NCI-H2227 (cell line): ENCODE results near the gene BNC2.

ENCODE experiments used
- DNase-seq: peaks from one replicate; lab custom pipeline; 2025; ENCODE audit not compliant: unreplicated experiment; lab: John Stamatoyannopoulos, UW

BNC2 gene

DNA sequence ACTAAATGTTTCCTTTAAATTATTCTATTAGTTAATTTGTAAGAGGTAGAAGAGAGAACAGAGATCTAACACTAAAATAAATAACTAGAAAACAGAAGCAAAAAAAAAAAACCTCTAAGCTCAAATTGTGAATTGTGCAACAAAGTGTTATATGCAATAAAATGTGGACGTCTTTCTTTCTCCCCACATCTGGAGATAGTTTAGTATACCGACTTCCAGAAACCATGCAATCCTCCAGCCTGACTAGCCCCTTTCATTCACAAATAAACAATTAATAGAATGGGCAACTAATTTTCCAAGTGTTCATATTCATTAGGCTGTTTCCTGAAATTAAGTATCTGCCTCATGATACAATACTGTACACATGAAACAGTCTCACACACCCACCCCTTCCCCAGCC lies 258.5 kb downstream of the BNC2 start:
- DNase-seq = no peak

DNA sequence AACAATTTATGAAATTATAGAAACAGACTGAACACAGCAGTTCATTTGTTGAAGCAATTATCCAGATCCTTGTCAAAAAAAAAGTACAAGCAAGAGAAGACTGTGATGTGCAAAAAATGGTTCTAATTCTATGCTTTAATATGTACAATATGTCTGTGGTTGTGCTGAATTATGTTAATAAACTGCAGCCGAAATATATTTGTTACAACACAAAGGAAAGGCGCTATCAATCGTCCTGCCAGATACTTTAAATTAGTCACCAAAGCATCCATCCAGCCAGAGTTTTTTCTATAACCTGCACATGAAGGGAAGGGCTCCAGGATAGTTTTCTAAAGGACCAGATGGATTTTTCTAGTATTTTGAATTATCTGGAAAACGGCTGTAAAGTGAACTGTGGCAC lies 259.5 kb downstream of the BNC2 start:
- DNase-seq = no peak

DNA sequence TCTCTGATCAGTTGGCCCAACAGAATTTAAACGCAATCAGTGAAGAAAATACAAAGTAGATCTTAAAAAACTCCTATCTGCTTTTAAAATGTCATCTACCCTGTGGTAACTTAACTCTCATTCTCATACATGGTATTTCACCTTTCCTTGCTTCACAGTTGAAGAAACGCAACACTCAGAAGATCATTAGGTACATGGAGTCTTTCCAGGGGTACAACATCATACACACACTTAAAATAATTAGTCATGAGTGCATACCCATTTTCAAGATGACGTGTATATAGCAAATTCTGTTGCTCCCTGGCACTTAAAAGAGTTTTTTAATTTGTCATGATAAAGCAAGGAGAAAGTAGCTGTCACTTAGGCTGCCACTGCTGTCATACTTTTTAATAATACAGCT lies 259.9 kb downstream of the BNC2 start:
- no peak for DNase-seq

DNA sequence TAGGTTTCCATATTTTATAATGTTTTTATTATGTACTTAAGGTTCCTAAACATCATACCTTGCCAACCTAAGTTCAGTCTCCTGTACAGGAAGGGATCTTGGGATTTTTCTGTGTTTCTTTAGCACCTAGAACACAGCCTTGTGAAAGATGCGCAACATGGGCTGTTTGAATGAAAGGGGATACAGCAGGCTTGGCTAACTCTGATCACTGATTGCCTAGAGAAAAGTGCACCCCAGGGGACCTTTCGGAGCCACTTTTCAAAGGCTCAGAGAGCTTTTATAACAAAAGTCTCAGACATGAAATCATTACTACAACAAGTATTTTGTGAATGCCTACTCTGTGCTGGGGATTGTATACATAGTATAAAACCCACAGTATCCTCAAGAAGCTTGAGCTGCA lies 261.6 kb downstream of the BNC2 start:
- DNase-seq = no peak

DNA sequence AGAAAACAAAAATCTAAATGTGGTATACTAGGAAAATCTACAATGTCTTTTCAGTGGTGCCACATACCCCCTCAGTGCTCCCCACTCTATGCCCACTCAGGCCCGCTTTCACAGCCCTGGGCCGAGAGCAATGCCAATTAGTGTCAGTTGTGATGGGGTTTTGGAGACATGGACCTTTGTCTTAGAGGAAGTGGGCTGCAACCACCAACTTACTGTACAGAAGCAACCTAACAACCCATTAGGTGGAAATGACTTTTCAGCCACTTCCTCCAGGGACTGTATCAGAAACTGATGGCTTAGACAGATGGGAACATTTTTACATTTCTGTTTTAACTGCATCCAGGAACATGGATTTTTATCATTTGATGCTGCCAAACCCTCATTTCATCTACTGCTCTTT lies 268.0 kb downstream of the BNC2 start:
- no peak for DNase-seq

DNA sequence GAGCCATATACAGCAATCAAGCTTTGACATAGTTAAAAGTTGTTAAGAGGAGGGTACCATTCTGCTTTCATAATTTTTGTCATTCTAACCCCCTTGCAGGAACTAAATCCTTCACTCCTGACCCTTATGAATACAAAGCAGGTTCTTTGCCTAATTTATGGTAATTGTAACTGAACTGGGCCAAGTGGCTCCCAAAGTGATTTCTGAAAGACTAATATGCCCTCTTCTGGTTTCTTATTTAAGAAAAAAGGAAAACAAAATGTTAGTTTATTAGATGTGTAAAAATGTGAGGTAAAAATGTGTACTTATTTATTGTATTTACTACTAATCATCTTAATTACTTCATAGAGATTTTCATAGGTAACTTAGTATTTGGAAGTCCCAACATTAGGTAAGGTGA lies 268.5 kb downstream of the BNC2 start:
- DNase-seq = no peak

DNA sequence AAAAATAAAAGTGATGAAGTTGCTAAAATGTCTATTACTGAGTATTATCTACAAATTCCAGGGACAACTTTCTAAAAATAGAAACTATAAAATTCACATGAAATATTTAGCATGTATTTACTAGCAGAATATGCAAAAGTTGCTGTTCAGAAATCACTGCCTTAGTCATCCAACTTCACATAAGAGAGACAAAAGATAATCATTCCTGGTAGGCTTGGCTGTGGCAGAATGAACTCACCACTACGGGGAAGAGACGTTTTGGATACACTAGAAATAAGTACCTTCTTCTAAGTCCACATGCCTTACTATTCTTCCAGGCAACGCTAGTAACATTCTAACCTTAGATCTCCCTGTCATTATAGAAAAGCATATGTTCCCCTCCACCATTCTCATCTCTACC lies 272.2 kb downstream of the BNC2 start:
- no peak for DNase-seq

DNA sequence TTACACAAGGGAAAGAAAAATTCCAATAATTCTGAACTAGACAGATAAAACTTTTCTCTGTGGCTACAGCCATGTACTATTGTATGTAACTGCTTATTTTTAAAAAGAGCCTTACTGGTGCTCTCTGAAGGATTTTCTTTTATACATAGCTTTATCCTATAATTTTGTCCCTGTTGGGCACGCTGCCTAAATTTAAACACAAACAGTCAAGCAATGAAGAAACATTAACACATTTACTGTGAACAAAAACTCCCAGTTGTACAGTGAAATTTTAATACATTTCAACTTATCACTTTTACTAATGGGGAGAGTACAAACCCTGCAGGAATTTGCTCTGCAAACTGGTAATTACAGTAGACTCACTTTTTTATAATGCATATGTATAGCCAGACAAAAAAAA lies 273.3 kb downstream of the BNC2 start:
- DNase-seq = peak; percentile 13

DNA sequence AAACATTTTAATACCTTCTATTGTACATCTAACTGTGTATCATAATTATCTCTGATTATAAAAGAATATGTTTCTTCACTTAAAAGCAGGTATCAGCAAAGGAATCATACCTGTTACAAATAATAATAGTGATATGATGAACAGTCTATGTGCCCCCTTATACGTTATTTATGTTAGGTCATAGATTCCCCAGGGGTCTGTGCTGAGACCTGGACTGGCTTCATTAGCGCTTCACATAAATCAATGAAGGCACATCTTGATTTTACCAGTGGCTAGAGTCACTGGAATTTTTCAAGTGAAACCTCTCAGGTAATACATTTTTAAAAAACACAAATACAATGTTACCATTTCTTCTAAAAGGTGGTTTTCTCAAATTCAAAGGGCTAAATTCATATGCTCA lies 275.2 kb downstream of the BNC2 start:
- no peak for DNase-seq

DNA sequence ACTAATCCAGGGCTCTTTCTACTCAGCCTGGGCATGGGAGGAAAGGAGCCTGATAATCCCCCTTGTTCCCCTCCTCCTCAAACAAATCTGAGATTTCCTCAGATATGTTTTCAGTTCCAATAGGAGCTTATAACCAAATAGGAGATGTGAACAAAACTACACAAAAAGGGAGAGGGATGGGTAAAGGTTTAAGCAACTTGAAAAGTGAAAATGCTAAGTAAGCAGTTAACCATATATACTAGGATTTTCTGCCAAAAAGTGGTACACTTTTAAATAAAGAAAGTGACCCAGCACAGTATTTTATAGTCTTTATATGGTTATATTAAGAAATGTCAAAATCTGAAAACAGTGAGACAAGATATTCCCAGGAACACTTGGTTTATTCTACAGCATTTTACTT lies 275.7 kb downstream of the BNC2 start:
- DNase-seq = no peak

DNA sequence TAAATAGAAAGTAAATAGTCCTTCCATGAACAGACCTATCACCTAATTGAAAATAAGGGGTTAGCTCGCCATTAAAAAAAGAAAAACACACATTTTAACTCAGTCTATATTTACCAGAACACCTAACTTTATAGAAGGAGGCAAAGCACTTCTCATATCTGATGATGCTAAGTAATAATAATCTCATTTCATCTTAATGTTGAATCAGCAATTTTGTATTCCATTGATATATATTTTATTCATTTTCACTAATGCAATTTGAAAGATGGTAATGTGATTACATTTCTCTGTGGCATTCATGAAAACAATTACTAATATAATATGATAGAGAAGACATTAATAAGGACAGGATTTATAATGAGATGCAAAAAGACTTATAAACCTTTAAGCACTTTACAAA lies 276.7 kb downstream of the BNC2 start:
- no peak for DNase-seq

DNA sequence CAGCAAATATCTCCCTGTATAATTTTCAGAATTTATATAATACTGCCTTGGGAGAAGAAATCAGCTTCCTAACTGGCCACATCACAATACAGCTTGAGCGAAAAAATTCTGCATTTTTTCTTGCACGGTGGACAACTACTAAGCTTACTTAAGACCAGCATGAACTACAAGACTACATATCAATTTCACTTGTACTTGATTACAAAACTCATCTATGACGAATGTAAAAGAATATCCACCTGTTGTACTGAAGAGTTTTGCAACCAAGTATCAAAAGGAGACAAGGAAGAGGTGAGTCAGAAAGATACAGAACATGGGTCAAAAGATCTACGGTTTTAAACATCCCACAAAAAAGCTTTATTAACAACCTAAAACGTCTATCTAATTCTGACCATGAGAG lies 279.4 kb downstream of the BNC2 start:
- DNase-seq = no peak

DNA sequence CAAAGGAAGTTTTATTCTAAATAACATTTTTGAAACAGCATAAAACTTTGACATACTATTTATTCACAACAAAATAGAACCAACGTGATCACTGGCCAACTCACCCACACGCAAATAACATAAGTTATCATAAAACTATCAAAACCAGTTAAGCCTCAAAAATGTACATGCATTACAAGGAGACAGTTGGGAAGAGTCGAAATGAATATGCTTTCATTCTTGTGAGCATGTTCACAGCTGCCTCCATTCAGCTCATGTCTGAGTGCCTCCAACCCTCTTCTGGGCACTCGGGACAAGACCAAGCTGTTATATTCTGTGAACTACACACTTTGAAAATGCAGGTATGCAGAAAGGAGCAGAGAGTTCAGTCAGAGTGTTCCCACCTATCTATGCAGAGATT lies 284.9 kb downstream of the BNC2 start:
- DNase-seq = no peak

DNA sequence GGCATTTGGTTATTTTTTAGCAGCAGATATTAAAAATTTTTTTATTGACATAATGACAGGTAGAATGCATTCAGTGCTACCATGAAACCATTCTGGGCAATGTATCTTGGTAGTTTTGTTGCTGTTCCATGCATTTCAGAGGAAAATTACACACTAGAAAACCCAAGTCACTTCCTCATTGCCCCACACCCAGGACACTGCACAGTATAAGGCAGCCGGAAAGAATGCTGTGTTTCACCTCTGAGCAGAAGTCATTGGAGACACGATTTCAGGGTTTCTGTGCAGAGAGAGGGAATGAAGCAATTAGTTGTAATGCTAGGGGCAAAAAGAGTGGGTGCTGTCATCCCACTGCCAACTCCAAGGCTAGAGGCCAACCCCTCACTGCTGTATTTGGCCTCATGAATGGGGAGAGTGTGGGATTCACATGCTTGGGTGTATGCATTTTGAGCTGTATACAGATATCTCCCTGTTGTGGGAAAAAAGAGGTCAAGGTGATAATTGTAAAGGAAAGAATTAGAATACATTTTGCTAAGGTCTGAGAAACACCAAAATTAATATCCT lies 290.5 kb downstream of the BNC2 start:
- DNase-seq = no peak

DNA sequence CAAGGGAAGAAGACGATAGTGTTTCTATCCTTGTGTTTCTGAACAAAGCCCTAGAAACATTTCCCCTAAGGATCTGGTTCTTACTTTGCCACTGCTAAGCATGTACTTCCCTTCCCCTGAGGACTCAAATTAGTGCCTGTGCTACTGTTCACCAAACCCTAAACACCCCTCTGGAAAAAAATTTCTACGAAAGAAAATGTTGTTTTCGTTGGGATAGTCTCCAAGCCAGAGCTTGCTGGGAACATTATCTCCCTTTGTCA lies 294.6 kb downstream of the BNC2 start:
- DNase-seq = no peak

DNA sequence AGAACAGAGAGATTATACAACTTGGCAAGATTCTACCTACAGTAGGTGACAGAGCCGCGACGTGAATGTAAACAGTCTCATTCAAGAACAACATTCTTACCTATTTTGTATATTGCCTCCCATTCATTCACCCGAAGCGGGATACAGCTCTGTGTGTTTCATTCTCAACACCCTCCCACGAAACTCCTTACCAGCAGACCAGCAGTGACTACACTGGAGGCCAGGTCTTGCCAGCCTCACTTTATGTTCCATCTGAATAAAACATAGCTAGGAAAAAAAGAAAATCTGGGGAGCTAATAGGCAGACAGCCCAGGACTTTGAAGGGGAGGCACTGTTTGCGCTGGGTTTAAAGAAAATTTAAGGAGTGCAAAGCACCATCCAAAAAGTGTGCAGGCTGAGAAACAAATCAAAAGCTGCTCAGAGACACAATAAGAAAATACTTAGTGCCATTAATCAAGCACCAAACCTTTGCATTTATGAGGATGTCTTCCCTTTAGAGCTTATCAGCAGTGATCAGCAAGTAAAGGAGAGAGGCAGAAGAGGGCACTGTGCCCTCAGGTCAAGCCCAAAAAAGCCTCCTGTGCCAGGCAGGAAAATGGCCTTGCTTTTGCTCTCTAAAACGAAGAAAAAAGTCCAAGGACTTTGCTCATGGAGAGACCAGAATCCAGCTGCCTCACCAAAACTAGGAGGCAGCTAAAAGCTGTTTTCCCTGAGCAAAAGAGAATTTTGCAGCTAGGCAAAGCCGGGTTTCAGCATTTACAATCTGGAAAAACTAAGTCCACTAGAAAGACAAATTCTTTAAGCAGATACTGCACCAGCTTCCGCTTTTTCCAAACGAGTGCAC lies 295.1 kb downstream of the BNC2 start:
- no peak for DNase-seq

DNA sequence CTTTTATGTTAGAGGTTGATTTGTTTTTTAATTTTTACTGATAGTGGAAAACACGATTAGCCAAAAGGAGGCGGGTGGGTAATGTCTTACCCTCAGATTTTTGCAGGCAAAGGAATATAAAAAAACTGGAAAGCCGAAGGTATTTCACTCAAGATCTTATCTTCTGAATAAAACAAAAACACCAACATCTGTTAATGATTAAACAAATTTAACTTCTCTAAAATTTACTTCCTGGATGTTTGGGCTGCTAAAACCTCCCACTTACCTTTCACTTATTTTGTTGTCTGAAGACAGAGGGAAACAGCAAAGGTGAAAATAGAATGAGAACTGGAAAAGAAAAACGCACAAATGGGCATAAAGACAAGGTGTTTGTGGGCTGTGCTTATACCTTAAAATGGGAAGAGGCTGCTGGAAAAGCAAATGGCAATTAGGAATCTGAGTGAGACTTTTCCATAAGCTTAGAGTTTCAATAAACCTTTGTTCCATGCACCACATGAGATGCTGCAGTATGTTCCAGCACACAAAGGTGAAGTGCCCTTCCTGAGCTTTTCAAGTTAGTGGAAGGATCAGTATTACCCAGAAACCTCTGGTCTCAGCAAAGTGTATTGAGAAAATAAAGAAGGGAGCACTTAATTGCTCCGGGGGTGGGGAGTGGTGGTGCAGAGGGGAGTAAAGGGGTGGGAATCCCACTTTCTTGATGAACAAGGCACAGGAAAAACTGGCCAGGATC lies 298.3 kb downstream of the BNC2 start:
- DNase-seq = peak; percentile 38

DNA sequence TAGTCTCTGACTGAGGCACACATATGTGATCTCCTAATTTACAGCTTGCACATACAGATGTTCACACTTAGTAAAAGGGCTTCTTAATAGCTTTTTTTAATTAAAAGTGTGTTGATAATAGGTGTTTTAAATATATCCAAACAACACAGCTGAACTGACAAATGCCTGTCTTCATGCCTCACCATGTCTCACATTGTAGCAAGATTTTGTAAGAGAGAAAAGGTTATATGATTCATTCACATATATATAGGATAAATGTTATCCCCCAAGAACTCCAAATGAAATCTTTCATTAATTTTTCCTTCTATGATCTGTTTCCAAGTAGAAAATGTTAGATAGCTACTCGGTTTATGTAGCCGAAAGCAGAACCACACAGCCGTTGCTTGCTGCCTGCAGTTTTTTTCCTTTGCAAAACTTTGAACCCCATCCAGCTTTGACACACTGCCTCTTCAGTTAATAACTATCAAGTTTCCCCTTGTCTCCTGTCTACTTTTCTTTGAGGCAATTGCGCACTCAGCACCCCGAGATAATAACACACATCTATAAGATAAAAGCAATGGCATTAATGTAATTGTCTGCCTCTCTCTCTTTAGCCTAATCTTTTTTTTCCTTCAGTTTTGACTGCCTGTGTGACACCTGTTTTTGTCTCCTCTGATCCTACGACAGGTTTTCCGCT lies 299.2 kb downstream of the BNC2 start:
- DNase-seq = peak; percentile 48

DNA sequence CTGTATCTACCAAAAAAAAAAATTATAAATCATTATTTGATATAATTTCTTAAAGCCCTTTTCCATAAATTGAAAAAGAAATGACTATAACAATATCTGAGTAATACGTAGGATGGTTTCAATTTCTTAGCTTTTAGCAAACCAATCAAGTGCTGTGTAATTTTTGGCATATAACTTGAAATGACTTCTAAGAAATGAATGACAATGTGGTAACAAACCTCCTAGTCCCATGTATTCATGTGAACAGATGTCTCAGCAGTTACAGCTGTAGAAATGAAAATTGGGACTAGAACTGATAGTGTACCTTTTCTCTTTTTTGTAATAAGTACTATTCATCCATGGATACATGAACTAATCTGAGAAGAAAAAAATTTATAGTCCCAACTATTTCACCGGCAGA lies 307.0 kb downstream of the BNC2 start:
- DNase-seq = no peak

DNA sequence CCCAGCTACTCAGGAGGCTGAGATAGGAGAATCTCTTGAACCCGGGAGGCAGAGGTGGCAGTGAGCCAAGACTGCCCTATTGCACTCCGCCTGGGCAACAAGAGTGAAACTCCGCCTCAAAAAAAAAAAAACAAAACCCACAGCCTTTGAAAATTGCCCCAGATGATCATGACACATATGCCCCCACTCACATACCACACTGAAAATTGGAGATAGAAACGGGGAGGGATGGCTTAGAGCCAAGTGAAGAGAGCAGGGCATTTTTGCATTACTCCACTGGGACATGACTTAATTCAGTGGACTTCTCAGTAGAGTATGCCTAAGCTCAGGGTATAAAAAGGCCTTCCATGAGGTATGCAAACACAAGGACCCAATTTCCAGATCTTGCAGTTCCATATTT lies 309.3 kb downstream of the BNC2 start:
- no peak for DNase-seq

DNA sequence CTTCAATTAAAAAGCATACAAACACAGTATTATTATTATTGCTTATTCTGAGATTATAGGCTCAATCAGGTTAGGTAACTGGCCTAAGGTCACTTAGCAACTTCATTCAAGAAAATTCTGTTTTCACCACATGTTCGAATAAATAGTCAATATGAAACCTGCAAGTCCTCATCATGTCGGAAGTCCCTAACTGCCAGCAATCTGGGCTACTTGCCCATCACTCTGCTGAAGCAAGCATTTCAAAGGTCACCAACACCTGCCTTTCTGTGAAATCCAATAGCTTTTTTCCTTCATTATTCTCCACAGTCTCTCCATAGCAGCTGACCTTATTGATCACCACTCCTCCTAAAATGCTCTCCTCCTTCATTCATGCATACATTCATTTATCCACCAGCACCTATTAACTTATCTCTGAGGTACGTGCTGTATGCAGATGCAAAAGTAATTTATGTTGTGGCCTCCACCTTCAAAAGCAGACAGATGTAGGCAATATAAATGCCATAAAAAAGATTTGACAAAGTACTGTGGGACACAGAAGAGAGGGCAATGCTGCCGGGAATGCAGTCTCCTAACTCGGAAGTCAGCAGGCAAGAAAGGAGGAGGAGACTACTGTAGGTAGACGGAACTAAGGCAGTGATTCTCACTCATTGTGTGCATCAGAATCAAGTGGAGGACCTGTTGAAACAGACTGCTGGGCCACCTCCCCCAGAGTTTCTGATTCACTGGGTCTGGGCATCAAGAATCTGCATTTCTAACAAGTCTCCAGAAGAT lies 310.9 kb downstream of the BNC2 start:
- no peak for DNase-seq
